Testis (tissue), 3 donors: Measurements from ENCODE around the gene GABRP. TPM values are rescaled to one million over a fixed set of nuclear protein-coding genes. Genes with fewer than 3 reads are reported as not detected.

Experiments
- DNase-seq: peaks from one replicate; pipeline ENCODE4 v3.0.0-alpha.2; 2019
- H3K27ac ChIP-seq, 2 donors: fragments of 200-600 bp; sonication (generic); one replicate each; pipeline ENCODE4 v1.5.1; 2019
- H3K27me3 ChIP-seq: fragments of 200-600 bp; sonication (generic); one replicate; pipeline ENCODE4 v1.5.1; 2019
- H3K36me3 ChIP-seq: fragments of 200-600 bp; sonication (generic); one replicate; pipeline ENCODE4 v1.5.1; 2017; ENCODE audit warnings: low read depth; ENCODE audit errors: missing control alignments
- H3K4me1 ChIP-seq: fragments of 200-600 bp; sonication (generic); one replicate; pipeline ENCODE4 v1.5.1; 2019
- H3K4me3 ChIP-seq, 2 donors: fragments of 200-600 bp; sonication (generic); one replicate each; pipeline ENCODE4 v1.5.1; 2017 to 2019
- H3K9me3 ChIP-seq: fragments of 200-600 bp; sonication (generic); one replicate; pipeline ENCODE4 v1.5.1; 2017
- CTCF ChIP-seq, 3 experiments: fragments of 450-650 bp in 2 of 3; fragments of 200-600 bp in 1 of 3; sonication (generic) in 1 of 3; IDR thresholded peaks; one replicate each; pipeline ENCODE4 v1.5.1; 2016 to 2019; ENCODE audit warnings: antibody characterized with exemption in 3 of 3, mild to moderate bottlenecking in 2 of 3, moderate library complexity in 1 of 3
- POLR2A ChIP-seq: fragments of 450-650 bp; IDR thresholded peaks from one replicate; pipeline ENCODE4 v1.6.1; 2017; ENCODE audit warnings: antibody characterized with exemption, mild to moderate bottlenecking, moderate library complexity
- WGBS, 2 donors: methylation state at CpG; one replicate each; pipeline ENCODE4 v1.1.5; 2018; 5-methylcytosine and 5-hydroxymethylcytosine counted together
- intact Hi-C: fragments of 100-400 bp; cut with DNase I; formaldehyde crosslinking; loops from one replicate; pipeline ENCODE4 v1.15.1; 2023; ENCODE audit warnings: low total_unique reads
- polyA plus RNA-seq: library from polyadenylated mRNA; stranded (reverse); fragments of 350-450 nt; fragmentation: Illumina TruSeq; extraction: RNeasy Lipid Tissue Mini Kit (QIAGEN cat#74804); gene quantifications from one replicate; pipeline ENCODE4 v1.2.3, GENCODE V29; 2014; ENCODE audit warnings: low read depth, low replicate concordance; ENCODE audit not compliant: insufficient read depth
- total RNA-seq, 2 donors: library from RNA; depleted of rRNA; stranded (reverse); fragments of >200 nt; gene quantifications; one replicate each; pipeline ENCODE4 v1.2.3, GENCODE V29; 2016

Gene GABRP
- total and polyA plus RNA-seq, 3 donors from 2014 or later = 0.67 TPM; not detected in 2

GRCh38 chr5:170788626-170789304, 5.2 kb downstream of the GABRP start:
- intact Hi-C loops = no loop called here

GRCh38 chr5:170791325-170791954, 7.9 kb downstream of the GABRP start:
- no peaks in the 10 kb centered on the region for H3K27me3 ChIP-seq
- WGBS, 2 donors = 57% methylated on average over 7 of the region's 7 CpGs
- H3K9me3 ChIP-seq = no peaks in the 10 kb centered on the region
- intact Hi-C loops = no loop called here
- no peak overlapping the region for H3K27ac ChIP-seq
- no peaks in the 10 kb centered on the region for H3K4me1 ChIP-seq
- H3K4me3 ChIP-seq = no peak overlapping the region
- peak in 2 of 3 experiments; percentile 35 to 47 for TF ChIP-seq CTCF (IDR thresholded peaks at IDR 0.05)
- TF ChIP-seq POLR2A = no peak
- H3K36me3 ChIP-seq = no peaks in the 10 kb centered on the region
- DNase-seq = peak; percentile 74

More at GRCh38 chr5:170788626-170789304, 5.2 kb downstream of the GABRP start:
- DNase-seq = no peak
- Histone ChIP-seq H3K9me3 (no peaks in the 10 kb centered on the region), H3K36me3 (no peaks in the 10 kb centered on the region), H3K4me3 (no peak overlapping the region), H3K27ac (no peak overlapping the region), H3K4me1 (no peaks in the 10 kb centered on the region), H3K27me3 (no peaks in the 10 kb centered on the region)
- TF ChIP-seq CTCF (IDR thresholded peaks at IDR 0.05) = no peak
- TF ChIP-seq POLR2A = no peak
- WGBS, 2 donors = 77 to 82% methylated on average over 11 of the region's 11 CpGs

GRCh38 chr5:170792878-170793277, 9.4 kb downstream of the GABRP start:
- WGBS, 2 donors = 82 to 86% methylated on average over 8 of the region's 8 CpGs
- H3K4me3 ChIP-seq = no peak overlapping the region
- intact Hi-C loops = no loop called here
- H3K4me1 ChIP-seq = no peaks in the 10 kb centered on the region
- no peak for DNase-seq
- no peaks in the 10 kb centered on the region for H3K36me3 ChIP-seq
- no peaks in the 10 kb centered on the region for H3K9me3 ChIP-seq
- TF ChIP-seq CTCF (IDR thresholded peaks at IDR 0.05) (no peak), POLR2A (no peak)
- no peaks in the 10 kb centered on the region for H3K27me3 ChIP-seq
- H3K27ac ChIP-seq = no peak overlapping the region

GRCh38 chr5:170795154-170795553, 11.6 kb downstream of the GABRP start:
- TF ChIP-seq POLR2A = no peak
- no peak for TF ChIP-seq CTCF (IDR thresholded peaks at IDR 0.05)
- H3K4me1 ChIP-seq = no peaks in the 10 kb centered on the region
- H3K36me3 ChIP-seq = no peaks in the 10 kb centered on the region
- H3K9me3 ChIP-seq = no peaks in the 10 kb centered on the region
- H3K4me3 ChIP-seq = no peak overlapping the region
- intact Hi-C loops = no loop called here
- H3K27ac ChIP-seq = no peak overlapping the region
- 93 to 96% methylated on average over 10 of the region's 10 CpGs for WGBS, 2 donors
- DNase-seq = no peak
- no peaks in the 10 kb centered on the region for H3K27me3 ChIP-seq

GRCh38 chr5:170805666-170806065, 22.1 kb downstream of the GABRP start:
- Histone ChIP-seq H3K27ac (no peak overlapping the region), H3K27me3 (no peaks in the 10 kb centered on the region), H3K36me3 (no peaks in the 10 kb centered on the region), H3K4me3 (no peak overlapping the region), H3K4me1 (no peaks in the 10 kb centered on the region), H3K9me3 (no peaks in the 10 kb centered on the region)
- DNase-seq = no peak
- WGBS, 2 donors = 81 to 92% methylated on average over 7 of the region's 7 CpGs
- TF ChIP-seq CTCF (IDR thresholded peaks at IDR 0.05) = no peak
- TF ChIP-seq POLR2A = no peak
- intact Hi-C loops = no loop called here
